Caco-2 (cell line): Measurements from ENCODE around the gene LRMDA. TPM values are rescaled to one million over a fixed set of nuclear protein-coding genes. Genes with fewer than 3 reads are reported as not detected.

Experiments
- BruUV-seq: library from RNA; stranded (reverse); fragments of 400-500 nt; replicated peaks from 2 replicates; lab custom pipeline; 2021; lab: Mats Ljungman, UMichigan
- CTCF ChIA-PET: fragments of 300-600 bp; sonication (Branson Sonifier 250); formaldehyde crosslinking; loops from one replicate; lab custom pipeline; 2022; ENCODE audit warnings: antibody characterized with exemption; lab: Charles Lee
- POLR2A ChIA-PET: fragments of 300-600 bp; sonication (Branson Sonifier 250); formaldehyde crosslinking; loops from one replicate; lab custom pipeline; 2022; ENCODE audit warnings: antibody characterized with exemption; lab: Charles Lee
- DNase-seq, 2 experiments: peaks; one replicate each; pipeline versions ENCODE4 v3.0.0 to v3.0.0-alpha.2; 2020 to 2022
- H3K27me3 ChIP-seq: replicated peaks from 2 replicates; pipeline ENCODE4 v1.6.0; 2011; ENCODE audit warnings: low read length; ENCODE audit not compliant: control insufficient read depth, insufficient read depth
- H3K36me3 ChIP-seq: 2 replicates; pipeline ENCODE4 v1.5.1; 2011; ENCODE audit warnings: low read length; ENCODE audit not compliant: control insufficient read depth, insufficient read depth
- H3K4me1 ChIP-seq: fragments of 250-450 bp; sonication (Bioruptor Pico); 2 replicates; pipeline ENCODE4 v1.5.1; 2020; ENCODE audit warnings: mild to moderate bottlenecking
- H3K4me3 ChIP-seq: 2 replicates; pipeline ENCODE4 v1.5.1; 2011; ENCODE audit warnings: low read depth, mild to moderate bottlenecking, control low read depth, low read length
- H3K9me3 ChIP-seq: fragments of 250-450 bp; sonication (Bioruptor Pico); 2 replicates; pipeline ENCODE4 v1.5.1; 2020; ENCODE audit warnings: mild to moderate bottlenecking, moderate library complexity
- H3K27ac Mint-ChIP-seq: one replicate; pipeline ENCODE4 v1.8.0; 2022; ENCODE audit warnings: mixed read lengths; ENCODE audit not compliant: unreplicated experiment
- H3K27me3 Mint-ChIP-seq: one replicate; pipeline ENCODE4 v1.8.0; 2022; ENCODE audit warnings: mixed read lengths; ENCODE audit not compliant: insufficient read depth, unreplicated experiment
- H3K36me3 Mint-ChIP-seq: one replicate; pipeline ENCODE4 v1.8.0; 2022; ENCODE audit warnings: mild to moderate bottlenecking, mixed read lengths; ENCODE audit not compliant: insufficient read depth, unreplicated experiment
- H3K4me1 Mint-ChIP-seq: one replicate; pipeline ENCODE4 v1.8.0; 2022; ENCODE audit warnings: low read depth, mixed read lengths; ENCODE audit not compliant: unreplicated experiment
- H3K4me3 Mint-ChIP-seq: one replicate; pipeline ENCODE4 v1.8.0; 2022; ENCODE audit warnings: mild to moderate bottlenecking, moderate library complexity, mixed read lengths; ENCODE audit not compliant: unreplicated experiment
- H3K9me3 Mint-ChIP-seq: one replicate; pipeline ENCODE4 v1.8.0; 2022; ENCODE audit warnings: mixed read lengths; ENCODE audit not compliant: unreplicated experiment
- CTCF ChIP-seq, 2 experiments: fragments of 200-600 bp in 1 of 2; IDR thresholded peaks; 1 replicate in 1 of 2; 2 replicates in 1 of 2; pipeline versions ENCODE4 v1.5.1 to v1.8.0; 2011 to 2022; ENCODE audit warnings: antibody characterized with exemption in 1 of 2, control low read depth in 1 of 2, inconsistent platforms in 1 of 2, low read depth in 1 of 2, low read length in 1 of 2, mild to moderate bottlenecking in 1 of 2, moderate library complexity in 1 of 2; ENCODE audit not compliant: insufficient read depth in 1 of 2, severe bottlenecking in 1 of 2, unreplicated experiment in 1 of 2
- intact Hi-C: fragments of 100-400 bp; cut with micrococcal nuclease; formaldehyde crosslinking; loops from one replicate; pipeline ENCODE4 v1.10.0; 2022; ENCODE audit not compliant: unreplicated experiment
- total RNA-seq: library from RNA; stranded (reverse); gene quantifications from 2 replicates; pipeline ENCODE4 v1.2.3, GENCODE V29; 2022

LRMDA gene
- total RNA-seq, 1 experiment from 2014 or later = 18.5 TPM

GRCh38 chr10:76111404-76111803, 680.0 kb downstream of the LRMDA start:
- H3K27me3 Mint-ChIP-seq = no peaks in the 10 kb centered on the region
- POLR2A ChIA-PET = no interaction called here
- peaks cover 13% of the 10 kb centered on the region for H3K9me3 Mint-ChIP-seq
- intact Hi-C loops = no loop called here
- Histone ChIP-seq H3K27me3 (no peaks in the 10 kb centered on the region), H3K36me3 (no peaks in the 10 kb centered on the region), H3K4me1 (peaks cover 35% of the 10 kb centered on the region), H3K9me3 (no peaks in the 10 kb centered on the region), H3K4me3 (no peak overlapping the region)
- peaks cover 4% of the 10 kb centered on the region for H3K36me3 Mint-ChIP-seq
- peaks cover 44% of the 10 kb centered on the region for H3K4me1 Mint-ChIP-seq
- TF ChIP-seq CTCF (IDR thresholded peaks at IDR 0.05; ENCODE audit: insufficient read depth in 1 of 2, low read depth in 1 of 2, low read length in 1 of 2, severe bottlenecking in 1 of 2, unreplicated experiment in 1 of 2) = no peak
- CTCF ChIA-PET = no interaction called here
- H3K4me3 Mint-ChIP-seq = no peak overlapping the region
- peak overlapping the region; percentile 63 for H3K27ac Mint-ChIP-seq
- BruUV-seq = no TSS peak
- DNase-seq = no peak

- Mint-ChIP-seq H3K27ac (peak overlapping the region; percentile 66), H3K4me3 (peak overlapping the region; percentile 47), H3K36me3 (peaks cover 4% of the 10 kb centered on the region), H3K9me3 (peaks cover 20% of the 10 kb centered on the region), H3K4me1 (peaks cover 44% of the 10 kb centered on the region), H3K27me3 (no peaks in the 10 kb centered on the region)
- no TSS peak for BruUV-seq
- H3K36me3 ChIP-seq = no peaks in the 10 kb centered on the region
- H3K9me3 ChIP-seq = no peaks in the 10 kb centered on the region
- TF ChIP-seq CTCF (IDR thresholded peaks at IDR 0.05; ENCODE audit: insufficient read depth in 1 of 2, low read depth in 1 of 2, low read length in 1 of 2, severe bottlenecking in 1 of 2, unreplicated experiment in 1 of 2) = no peak
- peaks cover 35% of the 10 kb centered on the region for H3K4me1 ChIP-seq
- H3K4me3 ChIP-seq = no peak overlapping the region
- intact Hi-C loops = no loop called here
- ChIA-PET CTCF (no interaction called here), POLR2A (interaction anchor here (0.5 kb wide), 1 partner anchor 191 kb away, joined by 4 read pairs; no protein-coding TSS in a partner anchor)
- H3K27me3 ChIP-seq = no peaks in the 10 kb centered on the region
- DNase-seq = peak in 1 of 2 experiments; percentile 43
These were observed 680.8 kb downstream of the LRMDA start for GRCh38 chr10:76111986-76112825.

GRCh38 chr10:76112826-76113150, 681.4 kb downstream of the LRMDA start:
- Mint-ChIP-seq H3K27me3 (no peaks in the 10 kb centered on the region), H3K9me3 (peaks cover 22% of the 10 kb centered on the region), H3K4me1 (peaks cover 44% of the 10 kb centered on the region), H3K27ac (peak overlapping the region; percentile 66), H3K36me3 (peaks cover 4% of the 10 kb centered on the region), H3K4me3 (peak overlapping the region; percentile 47)
- intact Hi-C loops = no loop called here
- CTCF ChIA-PET = no interaction called here
- H3K4me3 ChIP-seq = no peak overlapping the region
- no peaks in the 10 kb centered on the region for H3K9me3 ChIP-seq
- no TSS peak for BruUV-seq
- POLR2A ChIA-PET = no interaction called here
- no peaks in the 10 kb centered on the region for H3K36me3 ChIP-seq
- peak in 1 of 2 experiments; percentile 44 for DNase-seq
- no peaks in the 10 kb centered on the region for H3K27me3 ChIP-seq
- TF ChIP-seq CTCF (IDR thresholded peaks at IDR 0.05; ENCODE audit: insufficient read depth in 1 of 2, low read depth in 1 of 2, low read length in 1 of 2, severe bottlenecking in 1 of 2, unreplicated experiment in 1 of 2) = no peak
- H3K4me1 ChIP-seq = peaks cover 35% of the 10 kb centered on the region
